ENCODE results near the gene PLEKHG5. TPM values are rescaled to one million over a fixed set of nuclear protein-coding genes. Genes with fewer than 3 reads are reported as not detected.
A peak's percentile ranks its signal among the peaks of the same experiment; 100 is the strongest.

PLEKHG5 gene
- total RNA-seq, 1 experiment from 2014 or later = 4.9 TPM

- in situ Hi-C loops (cut with HindIII; ENCODE audit: low pct_unique_long_range_greater_than_20kb, low sequenced_read_pairs) = no loop called here
- no peak for DNase-seq (ENCODE audit: low read depth)
Measured at GRCh38 chr1:6487804-6488484, 3.5 kb downstream of the PLEKHG5 start.

DNA sequence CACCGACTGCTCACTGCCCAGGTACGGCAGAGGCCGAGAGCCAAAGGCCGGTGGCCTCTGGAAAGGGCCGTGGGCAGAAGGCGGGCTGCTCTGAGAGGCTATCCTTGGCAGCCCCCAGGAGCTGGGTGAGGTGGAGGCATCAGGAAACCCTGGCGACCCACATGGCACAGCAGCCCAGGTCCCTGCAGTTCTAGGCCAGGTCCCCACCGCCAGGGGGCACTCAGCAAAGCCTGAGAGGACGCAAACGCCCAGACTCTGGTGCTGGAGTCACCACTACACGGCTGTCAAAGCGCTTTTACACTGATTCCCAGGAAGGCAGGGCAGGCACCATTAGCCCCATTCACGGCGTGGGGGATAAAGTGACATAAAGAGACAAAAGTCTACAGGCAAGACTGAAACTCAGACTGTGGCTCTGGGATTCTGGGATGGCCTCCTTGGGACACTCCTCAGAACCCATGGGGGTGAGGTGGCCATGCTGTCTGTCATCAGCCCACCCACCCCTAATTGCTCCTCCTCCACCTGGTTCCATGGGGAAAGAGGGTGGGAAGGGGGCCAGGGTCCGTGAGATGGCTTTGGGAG is 4.9 kb downstream of the PLEKHG5 start:
- peak; percentile 27 for DNase-seq (ENCODE audit: low read depth)
- in situ Hi-C loops (cut with HindIII; ENCODE audit: low pct_unique_long_range_greater_than_20kb, low sequenced_read_pairs) = no loop called here

DNA sequence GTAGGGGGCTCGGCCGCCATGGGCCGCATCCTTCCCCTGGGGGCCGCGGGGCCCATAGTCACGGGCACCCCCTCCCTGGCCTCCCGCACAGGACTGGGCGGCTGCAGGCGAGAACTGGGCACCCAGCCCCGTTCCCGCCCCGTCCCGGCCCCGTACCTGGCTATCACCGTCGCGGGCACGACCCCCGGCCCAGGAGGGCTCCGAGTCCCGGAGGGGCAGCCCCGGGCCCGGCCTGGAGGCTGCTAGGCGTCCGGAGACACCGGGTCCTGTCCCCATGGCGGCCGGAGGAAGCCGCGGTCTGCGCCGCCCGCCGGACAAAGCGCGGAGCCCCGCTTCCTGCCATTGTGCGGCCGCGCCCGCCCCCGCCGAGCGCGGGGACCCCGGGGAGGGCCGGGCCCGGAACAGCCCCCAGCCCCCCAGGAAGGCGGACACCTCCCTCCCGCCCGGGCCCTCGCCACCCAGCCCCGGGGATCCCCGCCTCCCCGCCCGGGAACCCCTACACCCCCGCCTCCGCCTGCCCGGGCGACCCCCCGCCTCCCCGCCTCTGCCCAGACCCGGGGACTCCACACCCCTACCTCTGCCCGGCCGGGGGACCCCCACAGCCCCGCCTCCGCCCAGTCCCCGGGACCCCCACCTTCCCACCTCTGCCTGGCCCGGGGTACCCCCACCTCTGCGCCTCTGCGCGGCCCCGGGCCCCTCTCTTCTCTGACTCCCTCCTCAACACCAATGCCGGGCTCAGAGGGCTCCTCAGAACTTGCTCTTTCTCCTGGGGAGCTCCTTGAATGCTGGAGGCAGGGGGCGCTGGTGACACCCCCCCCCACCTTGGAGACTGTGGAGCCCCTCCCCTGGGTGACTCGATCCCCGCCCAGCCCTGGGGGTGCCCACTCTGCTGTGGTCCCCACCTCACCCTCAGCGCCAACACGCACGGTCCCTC is 6.0 kb downstream of the PLEKHG5 start:
- DNase-seq (ENCODE audit: low read depth) = no peak
- in situ Hi-C loops (cut with HindIII; ENCODE audit: low pct_unique_long_range_greater_than_20kb, low sequenced_read_pairs) = no loop called here

DNA sequence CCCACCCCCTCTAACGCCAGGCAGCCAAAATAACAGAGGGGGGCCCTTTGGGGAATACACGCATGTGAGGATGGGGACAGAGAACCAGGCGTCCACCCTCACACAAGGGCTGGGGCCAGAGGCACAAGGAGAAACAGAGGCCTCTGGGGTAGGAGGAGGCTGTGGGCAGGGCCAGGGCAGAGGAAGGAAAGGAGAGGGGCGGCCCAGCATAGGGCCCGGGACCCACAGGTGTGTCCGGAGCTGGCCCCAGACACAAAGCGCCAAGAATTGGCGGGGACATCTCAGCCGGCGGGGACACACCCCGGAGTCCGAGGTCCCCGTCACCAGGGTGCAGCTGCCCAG is 6.7 kb downstream of the PLEKHG5 start:
- in situ Hi-C loops (cut with HindIII; ENCODE audit: low pct_unique_long_range_greater_than_20kb, low sequenced_read_pairs) = no loop called here
- no peak for DNase-seq (ENCODE audit: low read depth)

DNA sequence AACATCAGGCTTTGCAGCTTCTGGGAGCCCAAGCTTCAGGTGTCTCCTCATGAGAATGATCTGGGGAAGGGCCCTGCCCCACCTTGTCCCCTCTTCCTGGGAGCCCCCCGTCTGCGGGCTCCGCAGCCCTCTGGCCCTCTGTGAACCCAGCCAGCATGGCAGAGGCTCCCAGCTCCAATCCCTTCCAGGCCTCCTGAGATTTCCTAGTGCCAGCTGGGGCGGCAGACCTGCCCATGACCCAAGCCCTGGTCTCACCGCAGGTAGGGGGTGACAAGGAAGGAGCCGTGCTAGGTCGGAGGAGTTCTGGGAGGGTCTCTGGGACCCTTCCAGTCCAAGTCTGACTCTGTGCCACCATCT is 7.7 kb downstream of the PLEKHG5 start:
- in situ Hi-C loops (cut with HindIII; ENCODE audit: low pct_unique_long_range_greater_than_20kb, low sequenced_read_pairs) = no loop called here
- DNase-seq (ENCODE audit: low read depth) = no peak

- in situ Hi-C loops (cut with HindIII; ENCODE audit: low pct_unique_long_range_greater_than_20kb, low sequenced_read_pairs) = no loop called here
- DNase-seq (ENCODE audit: low read depth) = no peak
Measured at GRCh38 chr1:6483017-6483760, 8.3 kb downstream of the PLEKHG5 start.

GRCh38 chr1:6481820-6482219 is 9.6 kb downstream of the PLEKHG5 start:
- DNase-seq (ENCODE audit: low read depth) = no peak
- in situ Hi-C loops (cut with HindIII; ENCODE audit: low pct_unique_long_range_greater_than_20kb, low sequenced_read_pairs) = no loop called here

DNA sequence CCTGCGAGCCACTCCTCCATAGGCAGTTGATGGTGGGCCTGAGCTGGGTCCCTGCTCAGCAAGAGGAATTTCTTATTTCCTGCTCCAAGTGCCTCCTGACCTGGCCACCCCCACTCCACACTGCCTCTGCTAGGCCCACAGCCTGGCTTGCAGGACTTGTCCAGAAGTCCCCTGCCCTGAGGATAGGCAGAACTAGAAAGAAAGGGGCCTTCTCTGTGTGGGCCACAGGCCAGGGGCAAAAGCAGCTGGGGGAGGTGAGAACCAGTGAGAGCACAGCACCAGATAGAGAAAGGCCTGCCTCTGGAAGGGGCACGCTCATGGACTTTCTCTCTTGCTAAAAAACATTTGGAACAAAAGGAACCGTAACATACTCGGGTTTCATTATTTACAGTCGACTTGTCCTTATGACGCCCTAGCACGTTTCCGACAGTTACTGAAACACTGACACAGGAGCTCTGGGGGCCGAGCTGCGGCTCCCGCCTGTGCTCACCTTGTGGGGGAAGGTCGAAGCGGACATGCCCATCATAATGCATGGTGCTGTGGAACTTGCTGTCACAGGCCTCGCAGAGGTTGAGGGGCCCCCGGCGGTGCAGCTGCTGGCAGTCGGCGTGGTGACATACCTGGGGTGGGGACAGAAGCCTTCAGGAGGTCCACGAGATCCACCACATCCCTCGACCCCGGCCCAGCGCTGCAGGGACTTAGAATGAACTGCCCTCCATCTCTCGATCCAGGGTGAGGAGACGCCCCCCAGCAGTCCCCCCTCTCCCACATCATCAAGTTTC is 14.2 kb downstream of the PLEKHG5 start:
- in situ Hi-C loops (cut with HindIII; ENCODE audit: low pct_unique_long_range_greater_than_20kb, low sequenced_read_pairs) = no loop called here
- no peak for DNase-seq (ENCODE audit: low read depth)

GRCh38 chr1:6476483-6476882 is 15.0 kb downstream of the PLEKHG5 start:
- in situ Hi-C loops (cut with HindIII; ENCODE audit: low pct_unique_long_range_greater_than_20kb, low sequenced_read_pairs) = no loop called here
- no peak for DNase-seq (ENCODE audit: low read depth)

DNA sequence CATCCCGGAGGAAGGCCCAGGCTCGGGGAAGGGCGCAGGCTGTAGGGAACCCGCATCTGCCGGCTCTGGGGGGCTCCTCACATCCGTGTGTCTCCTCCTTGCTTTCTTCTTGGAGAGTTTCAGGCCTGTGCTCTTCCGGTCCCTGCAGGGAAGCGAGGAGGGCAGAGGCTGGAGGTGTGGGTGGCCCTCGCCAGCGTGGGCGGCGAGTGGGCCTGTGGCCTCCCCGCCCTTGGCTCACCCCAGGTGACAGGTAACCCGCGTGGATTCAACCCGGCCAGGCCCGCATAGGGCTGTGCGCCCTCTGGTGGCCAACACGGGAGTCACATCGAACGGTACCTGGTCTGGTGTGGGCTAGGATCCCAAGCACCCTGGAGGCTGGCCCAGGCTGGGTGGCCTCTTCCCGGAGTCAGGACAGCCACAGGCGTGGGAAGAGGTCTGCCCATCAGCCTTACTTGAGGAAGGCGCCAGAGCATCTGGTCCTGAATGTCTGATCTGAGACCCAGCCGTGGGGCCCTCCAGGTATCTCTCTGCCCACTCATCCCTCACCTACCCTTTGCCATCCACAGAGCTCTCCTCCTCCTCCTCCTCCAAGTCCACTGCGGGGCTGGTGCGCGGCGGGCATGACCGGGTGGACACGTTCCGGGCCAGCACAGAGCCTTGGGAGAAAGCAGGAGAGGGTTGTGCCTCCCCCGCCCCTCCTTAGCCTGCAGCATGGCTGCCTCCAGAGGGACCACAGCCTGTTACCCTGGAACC is 15.9 kb downstream of the PLEKHG5 start:
- in situ Hi-C loops (cut with HindIII; ENCODE audit: low pct_unique_long_range_greater_than_20kb, low sequenced_read_pairs) = no loop called here
- no peak for DNase-seq (ENCODE audit: low read depth)

GRCh38 chr1:6474815-6475282 is 16.6 kb downstream of the PLEKHG5 start:
- no peak for DNase-seq (ENCODE audit: low read depth)
- in situ Hi-C loops (cut with HindIII; ENCODE audit: low pct_unique_long_range_greater_than_20kb, low sequenced_read_pairs) = no loop called here

DNA sequence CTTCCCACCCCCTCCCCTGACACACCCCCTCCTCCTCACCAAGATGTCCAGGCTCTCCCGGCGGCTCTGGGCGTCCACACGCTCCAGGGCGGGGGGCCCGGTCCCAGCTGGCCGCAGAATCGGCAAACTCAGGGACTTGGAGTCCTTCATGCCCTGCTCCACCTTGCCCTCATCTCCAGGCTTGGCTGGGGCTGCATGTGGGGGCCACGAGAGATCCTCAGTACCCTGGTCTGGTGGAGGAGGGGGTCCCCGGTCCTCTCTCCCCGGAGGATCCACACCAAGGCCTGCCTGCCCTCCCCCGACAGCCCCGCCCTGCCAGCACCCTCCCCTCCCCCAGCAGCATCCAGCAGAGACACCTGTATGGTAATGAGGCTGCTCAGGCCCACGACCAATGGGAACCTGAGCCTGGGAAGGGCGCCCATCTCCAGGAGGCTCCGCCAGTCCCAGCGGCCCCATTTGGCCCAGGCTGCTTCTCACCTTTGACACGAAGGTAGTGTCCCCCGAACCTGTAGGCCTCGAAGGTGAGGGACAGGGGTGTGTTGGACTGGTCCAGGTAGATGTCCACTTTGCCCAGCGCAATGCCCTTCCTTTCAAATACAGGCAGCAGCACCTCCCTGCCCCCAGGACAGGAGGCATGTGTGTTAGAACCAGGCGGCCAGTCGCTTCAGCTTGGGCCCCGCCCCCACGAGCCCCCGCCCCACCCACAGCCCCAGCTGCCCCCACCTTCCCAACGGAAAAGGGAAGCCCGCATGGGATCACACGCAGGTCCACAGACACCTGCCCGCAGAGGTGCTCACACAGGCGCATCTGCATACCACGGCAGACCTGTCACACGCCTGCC is 17.3 kb downstream of the PLEKHG5 start:
- in situ Hi-C loops (cut with HindIII; ENCODE audit: low pct_unique_long_range_greater_than_20kb, low sequenced_read_pairs) = no loop called here
- DNase-seq (ENCODE audit: low read depth) = no peak

GRCh38 chr1:6473156-6473555 is 18.3 kb downstream of the PLEKHG5 start:
- in situ Hi-C loops (cut with HindIII; ENCODE audit: low pct_unique_long_range_greater_than_20kb, low sequenced_read_pairs) = no loop called here
- DNase-seq (ENCODE audit: low read depth) = no peak

- no peak for DNase-seq (ENCODE audit: low read depth)
- in situ Hi-C loops (cut with HindIII; ENCODE audit: low pct_unique_long_range_greater_than_20kb, low sequenced_read_pairs) = no loop called here
Measured at GRCh38 chr1:6472391-6472790, 19.1 kb downstream of the PLEKHG5 start.

DNA sequence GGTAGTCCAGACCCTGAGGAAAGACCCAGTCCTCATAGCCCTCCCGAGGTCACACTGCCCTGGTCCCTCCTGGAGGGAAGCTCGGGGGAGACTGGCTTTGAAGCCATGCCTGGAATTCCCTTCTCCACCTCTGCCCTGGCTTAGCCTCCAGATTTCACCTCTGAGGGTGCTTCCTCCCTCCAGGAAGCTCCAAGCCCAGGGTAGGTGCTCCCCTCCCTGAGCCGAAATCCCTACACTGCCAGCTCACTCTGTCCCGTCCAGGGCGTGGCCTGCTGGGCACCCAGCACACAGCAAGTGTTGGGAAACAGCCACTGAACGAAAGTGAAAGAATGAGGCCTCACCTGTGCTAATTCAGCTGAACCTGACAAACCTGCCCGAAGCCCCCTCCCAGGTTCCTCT is 19.5 kb downstream of the PLEKHG5 start:
- in situ Hi-C loops (cut with HindIII; ENCODE audit: low pct_unique_long_range_greater_than_20kb, low sequenced_read_pairs) = no loop called here

DNA sequence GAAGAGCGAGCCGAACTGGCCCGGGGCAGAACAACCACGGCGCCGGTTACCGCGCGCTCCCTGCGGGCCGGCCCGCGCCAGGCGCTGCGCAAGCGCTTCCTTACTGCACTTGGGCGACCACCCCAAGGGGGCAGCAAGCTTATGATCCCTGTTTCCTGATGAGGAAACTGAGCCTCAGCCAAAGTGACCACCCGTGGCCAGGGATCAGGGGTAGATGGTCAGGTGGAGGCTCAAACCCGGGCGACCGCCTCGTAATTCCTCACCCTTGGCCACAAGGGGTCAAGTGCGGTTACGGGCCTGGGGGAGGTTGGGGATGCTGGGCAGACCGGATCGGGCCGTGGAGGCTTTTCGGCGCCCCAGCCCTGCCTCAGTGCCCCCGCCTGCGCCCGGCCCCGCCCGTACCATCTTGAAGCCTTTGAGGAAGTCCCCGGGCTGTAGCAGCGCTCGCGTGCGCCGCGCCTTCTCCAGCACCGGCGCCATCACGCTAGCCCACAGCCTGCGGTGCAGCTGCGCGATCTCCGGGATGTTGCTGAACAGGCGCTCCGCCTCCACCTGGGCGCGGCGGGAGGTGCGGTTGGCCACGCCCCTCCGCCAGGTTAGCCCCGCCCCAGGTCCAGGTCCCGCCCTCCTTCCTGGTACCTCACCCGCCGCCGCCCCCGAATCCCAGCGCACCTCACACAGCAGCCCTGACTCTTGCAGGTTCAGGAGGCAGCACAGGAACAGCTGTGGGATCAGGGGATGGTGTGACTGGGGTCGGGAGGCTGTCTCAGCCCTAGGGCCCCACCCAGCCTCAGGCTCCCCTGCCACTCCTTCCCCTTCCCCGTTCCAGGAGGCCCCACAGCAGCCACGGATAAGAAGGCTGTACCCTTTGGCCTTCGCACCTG is 20.1 kb downstream of the PLEKHG5 start:
- in situ Hi-C loops (cut with HindIII; ENCODE audit: low pct_unique_long_range_greater_than_20kb, low sequenced_read_pairs) = no loop called here
- DNase-seq (ENCODE audit: low read depth) = no peak

More for the DNA sequence above, 19.5 kb downstream of the PLEKHG5 start:
- DNase-seq (ENCODE audit: low read depth) = no peak
